SK-N-SH (cell line): ENCODE results near the gene PSKH1. TPM values are rescaled to one million over a fixed set of nuclear protein-coding genes. Genes with fewer than 3 reads are reported as not detected.
A peak's percentile ranks its signal among the peaks of the same experiment; 100 is the strongest.

ENCODE experiments used
- CTCF ChIA-PET: fragments of 300-600, 350-600 bp; formaldehyde crosslinking; extraction: SDS; loops from one replicate; lab custom pipeline; 2021; lab: Yijun Ruan, JAX
- POLR2A ChIA-PET: fragments of 350-600 bp; sonication (Branson Sonifier 250); formaldehyde crosslinking; extraction: SDS; loops from one replicate; lab custom pipeline; 2020; ENCODE audit warnings: antibody characterized with exemption, inconsistent platforms; lab: Yijun Ruan, JAX
- DNase-seq: peaks from one replicate; pipeline ENCODE4 v3.0.0; 2012
- H2AFZ ChIP-seq: fragments of 200-600 bp; sonication (generic); 2 replicates; pipeline ENCODE4 v1.8.1; 2016; ENCODE audit warnings: antibody characterized with exemption, mild to moderate bottlenecking, low read depth
- H3F3A ChIP-seq: fragments of 200-600 bp; sonication (generic); replicated peaks from 2 replicates; pipeline ENCODE3; 2016; ENCODE audit warnings: antibody characterized with exemption, mild to moderate bottlenecking; ENCODE audit not compliant: insufficient read depth
- H3K27ac ChIP-seq, 2 experiments: fragments of 200-500 bp in 1 of 2; fragments of 200-600 bp in 1 of 2; sonication (Bioruptor generic) in 1 of 2; sonication (generic), shearing (Covaris generic) in 1 of 2; 2 replicates each; pipeline versions ENCODE4 v1.5.1 to v1.6.1; 2014 to 2016; ENCODE audit warnings: low read depth in 2 of 2, inconsistent platforms in 1 of 2, low read length in 1 of 2, mild to moderate bottlenecking in 1 of 2, mixed read lengths in 1 of 2
- H3K27me3 ChIP-seq: fragments of 200-600 bp; sonication (generic), shearing (Covaris generic); 2 replicates; pipeline ENCODE4 v1.6.1; 2016; ENCODE audit warnings: mixed run types; ENCODE audit not compliant: insufficient read depth
- H3K36me3 ChIP-seq, 2 experiments: fragments of 200-500 bp in 1 of 2; fragments of 200-600 bp in 1 of 2; sonication (Bioruptor generic) in 1 of 2; sonication (generic) in 1 of 2; replicated peaks in 1 of 2; 2 replicates each; pipeline versions ENCODE3 to v1.5.1; 2014 to 2016; ENCODE audit warnings: low read length in 1 of 2, mild to moderate bottlenecking in 1 of 2; ENCODE audit not compliant: insufficient read depth in 2 of 2, control insufficient read depth in 1 of 2
- H3K4me1 ChIP-seq, 2 experiments: fragments of 200-500 bp in 1 of 2; fragments of 200-600 bp in 1 of 2; sonication (Bioruptor generic) in 1 of 2; sonication (generic), shearing (Covaris generic) in 1 of 2; 2 replicates each; pipeline versions ENCODE4 v1.5.1 to v1.6.1; 2014 to 2016; ENCODE audit warnings: low read depth in 1 of 2, low read length in 1 of 2, mixed run types in 1 of 2; ENCODE audit not compliant: insufficient read depth in 2 of 2, control insufficient read depth in 1 of 2
- H3K4me2 ChIP-seq: fragments of 200-600 bp; sonication (generic), shearing (Covaris generic); 2 replicates; pipeline ENCODE4 v1.6.1; 2017; ENCODE audit warnings: mixed run types
- H3K4me3 ChIP-seq, 2 experiments: fragments of 200-500 bp in 1 of 2; fragments of 200-600 bp in 1 of 2; sonication (Bioruptor generic) in 1 of 2; sonication (generic), shearing (Covaris generic) in 1 of 2; 2 replicates each; pipeline versions ENCODE4 v1.5.1 to v1.8.1; 2014 to 2016; ENCODE audit warnings: low read depth in 2 of 2, inconsistent platforms in 1 of 2, low read length in 1 of 2, mild to moderate bottlenecking in 1 of 2, mixed read lengths in 1 of 2, moderate library complexity in 1 of 2
- H3K79me2 ChIP-seq: fragments of 200-600 bp; sonication (generic); 2 replicates; pipeline ENCODE4 v1.8.1; 2017; ENCODE audit warnings: mild to moderate bottlenecking; ENCODE audit not compliant: insufficient read depth
- H3K9ac ChIP-seq: fragments of 200-600 bp; sonication (generic); 2 replicates; pipeline ENCODE4 v1.6.1; 2017; ENCODE audit warnings: mixed run types
- H3K9me2 ChIP-seq: fragments of 200-600 bp; sonication (generic); 2 replicates; pipeline ENCODE4 v1.6.1; 2017; ENCODE audit warnings: mixed run types
- H3K9me3 ChIP-seq: fragments of 200-600 bp; sonication (generic); 2 replicates; pipeline ENCODE4 v1.6.1; 2017; ENCODE audit warnings: mixed run types, mild to moderate bottlenecking, moderate library complexity
- H4K20me1 ChIP-seq: fragments of 200-600 bp; sonication (generic); 2 replicates; pipeline ENCODE4 v1.6.1; 2017; ENCODE audit warnings: mild to moderate bottlenecking, mixed run types; ENCODE audit not compliant: insufficient read depth
- EP300 ChIP-seq, 2 experiments: IDR thresholded peaks; 2 replicates each; pipeline versions ENCODE4 v1.4.0 to v1.6.1; 2012; ENCODE audit warnings: borderline replicate concordance in 1 of 2, low read depth in 1 of 2, low read length in 1 of 2
- GABPA ChIP-seq: IDR thresholded peaks from 2 replicates; pipeline ENCODE4 v1.4.0; 2012; ENCODE audit warnings: low read depth, mild to moderate bottlenecking
- IRF3 ChIP-seq: fragments of 150-350 bp; IDR thresholded peaks from 2 replicates; pipeline ENCODE4 v1.6.1; 2016; ENCODE audit warnings: mild to moderate bottlenecking, low read depth, low read length
- MXI1 ChIP-seq: IDR thresholded peaks from 2 replicates; pipeline ENCODE4 v1.6.1; 2012; ENCODE audit warnings: mild to moderate bottlenecking, low read depth, low read length, improper control_type of control experiment
- NRF1 ChIP-seq: IDR thresholded peaks from 2 replicates; pipeline ENCODE4 v1.6.1; 2012; ENCODE audit warnings: low read depth, mild to moderate bottlenecking, low read length
- SMC3 ChIP-seq: IDR thresholded peaks from 2 replicates; pipeline ENCODE4 v1.6.1; 2012; ENCODE audit warnings: low read depth, low read length, improper control_type of control experiment
- TCF12 ChIP-seq: IDR thresholded peaks from 2 replicates; pipeline ENCODE4 v1.4.0; 2012
- TEAD4 ChIP-seq: IDR thresholded peaks from 2 replicates; pipeline ENCODE4 v1.4.0; 2012; ENCODE audit warnings: mild to moderate bottlenecking, borderline replicate concordance; ENCODE audit not compliant: insufficient read depth
- YY1 ChIP-seq: IDR thresholded peaks from 2 replicates; pipeline ENCODE4 v1.4.0; 2012; ENCODE audit warnings: low read depth, mild to moderate bottlenecking
- WGBS: methylation state at CpG from one replicate; pipeline ENCODE4 v1.1.6; 2017; ENCODE audit warnings: low lambda C conversion rate; 5-methylcytosine and 5-hydroxymethylcytosine counted together
- polyA plus RNA-seq, 3 experiments: library from polyadenylated mRNA; depleted of rRNA; stranded (reverse); fragments of >200 nt; gene quantifications; 2 replicates each; pipeline ENCODE4 v1.2.3, GENCODE V29; 2012
- TF ChIP-seq, protein P1 (sequence below): fragments of 200-600 bp; sonication (generic); IDR thresholded peaks from 2 replicates; pipeline ENCODE4 v1.6.1; 2017; ENCODE audit warnings: antibody characterized with exemption, mild to moderate bottlenecking, moderate library complexity

PSKH1 gene
- polyA plus RNA-seq, 1 of the 3 experiments (the other 2 are of a cell fraction): 30.1 TPM

- Histone ChIP-seq H3K27me3 (no peaks in the 10 kb centered on the region), H3K9me2 (no peaks in the 10 kb centered on the region), H3K4me3 (peak overlapping the region; percentile 77 to 97), H3K27ac (peak overlapping the region; percentile 98 to 99; a peak in 3 of 4 replicates), H4K20me1 (peaks cover 7% of the 10 kb centered on the region), H3K36me3 (peaks cover 0 to 5% of the 10 kb centered on the region in 2 experiments), H3F3A (peaks cover 28% of the 10 kb centered on the region), H3K4me2 (peak overlapping the region; percentile 91), H3K9me3 (no peaks in the 10 kb centered on the region), H3K9ac (peak overlapping the region; percentile 93), H3K79me2 (peaks cover 50% of the 10 kb centered on the region), H3K4me1 (peaks cover 32 to 42% of the 10 kb centered on the region in 2 experiments), H2AFZ (no peak overlapping the region)
- CTCF ChIA-PET: interaction anchor here (1.0 to 6.3 kb wide), 5 partner anchors 9 to 40 kb away, joined by 3 to 66 read pairs (median 4); no protein-coding TSS in a partner anchor
- WGBS: 39% methylated on average over 9 of the region's 11 CpGs
- TF ChIP-seq EP300 (IDR thresholded peaks at IDR 0.05; ENCODE audit: borderline replicate concordance in 1 of 2, low read depth in 1 of 2, low read length in 1 of 2) (no peak), YY1 (no peak), IRF3 (no peak), GABPA (no peak), TCF12 (no peak), SMC3 (no peak), NRF1 (no peak)
- TF ChIP-seq, protein P1, sequence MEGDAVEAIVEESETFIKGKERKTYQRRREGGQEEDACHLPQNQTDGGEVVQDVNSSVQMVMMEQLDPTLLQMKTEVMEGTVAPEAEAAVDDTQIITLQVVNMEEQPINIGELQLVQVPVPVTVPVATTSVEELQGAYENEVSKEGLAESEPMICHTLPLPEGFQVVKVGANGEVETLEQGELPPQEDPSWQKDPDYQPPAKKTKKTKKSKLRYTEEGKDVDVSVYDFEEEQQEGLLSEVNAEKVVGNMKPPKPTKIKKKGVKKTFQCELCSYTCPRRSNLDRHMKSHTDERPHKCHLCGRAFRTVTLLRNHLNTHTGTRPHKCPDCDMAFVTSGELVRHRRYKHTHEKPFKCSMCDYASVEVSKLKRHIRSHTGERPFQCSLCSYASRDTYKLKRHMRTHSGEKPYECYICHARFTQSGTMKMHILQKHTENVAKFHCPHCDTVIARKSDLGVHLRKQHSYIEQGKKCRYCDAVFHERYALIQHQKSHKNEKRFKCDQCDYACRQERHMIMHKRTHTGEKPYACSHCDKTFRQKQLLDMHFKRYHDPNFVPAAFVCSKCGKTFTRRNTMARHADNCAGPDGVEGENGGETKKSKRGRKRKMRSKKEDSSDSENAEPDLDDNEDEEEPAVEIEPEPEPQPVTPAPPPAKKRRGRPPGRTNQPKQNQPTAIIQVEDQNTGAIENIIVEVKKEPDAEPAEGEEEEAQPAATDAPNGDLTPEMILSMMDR: no peak
- no peak for DNase-seq
- POLR2A ChIA-PET: no interaction called here
Observed at GRCh38 chr16:67843343-67843765, 49.7 kb upstream of the PSKH1 start.

DNA sequence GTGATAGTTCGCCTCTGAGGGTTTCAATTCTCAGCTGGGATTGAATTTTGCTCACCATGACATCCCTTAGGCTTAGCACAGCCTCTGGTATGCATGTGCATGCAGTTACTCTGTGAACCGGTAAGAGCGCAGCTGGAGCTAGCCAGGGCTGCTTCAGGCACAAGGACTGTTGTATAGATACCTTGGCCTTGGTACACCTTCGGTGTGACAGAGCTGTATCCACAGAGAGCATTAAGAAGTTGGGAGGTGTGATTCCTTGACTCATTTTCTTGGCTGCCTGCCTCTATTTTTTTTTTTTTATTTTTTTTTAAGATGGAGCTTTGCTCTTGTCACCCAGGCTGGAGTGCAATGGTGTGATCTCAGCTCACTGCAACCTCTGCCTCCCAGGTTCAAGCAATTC is 48.6 kb upstream of the PSKH1 start:
- H3K4me3 ChIP-seq: peak overlapping the region; percentile 22 to 97

More for the DNA sequence above, 48.6 kb upstream of the PSKH1 start:
- Histone ChIP-seq H3K9me3 (no peaks in the 10 kb centered on the region), H3K9me2 (no peaks in the 10 kb centered on the region), H3F3A (peaks cover 28% of the 10 kb centered on the region), H3K27ac (peak overlapping the region; percentile 6 to 48; a peak in 2 of 4 replicates), H3K9ac (no peak overlapping the region), H3K27me3 (no peaks in the 10 kb centered on the region), H2AFZ (no peak overlapping the region), H4K20me1 (peaks cover 17% of the 10 kb centered on the region), H3K36me3 (peaks cover 0 to 5% of the 10 kb centered on the region in 2 experiments), H3K4me1 (peaks cover 34 to 42% of the 10 kb centered on the region in 2 experiments), H3K4me2 (peak overlapping the region; percentile 91)
- no peak for DNase-seq
- POLR2A ChIA-PET: interaction anchor here (0.9 to 1.3 kb wide), 4 partner anchors 9 to 29 kb away, joined by 3 to 5 read pairs (median 4); no protein-coding TSS in a partner anchor
- 76% methylated on average over 4 of the region's 4 CpGs for WGBS
- CTCF ChIA-PET: interaction anchor here (0.6 to 6.3 kb wide), 11 partner anchors 9 to 664 kb away, joined by 3 to 66 read pairs (median 8); partner anchors contain the start of gene NRN1L
- no peak for TF ChIP-seq TEAD4
- TF ChIP-seq MXI1: peak; percentile 53; the same call in 1 of the 2 replicates
- TF ChIP-seq, all 33 proteins: peak for 1
- H3K79me2 ChIP-seq: peaks cover 62% of the 10 kb centered on the region
